Neuronal stem cell (in vitro differentiated cells): ENCODE results near the gene ATP2C2.

ENCODE experiments used
- DNase-seq: peaks from one replicate; pipeline ENCODE4 v3.0.0-alpha.2; 2013; ENCODE audit warnings: low spot score
- H2AFZ ChIP-seq: one replicate; pipeline ENCODE4 v1.6.1; 2013; ENCODE audit warnings: mild to moderate bottlenecking, low read length, inconsistent platforms
- H2AK5ac ChIP-seq: 2 replicates; pipeline ENCODE4 v1.6.1; 2013; ENCODE audit warnings: low read depth, mild to moderate bottlenecking, inconsistent platforms, low read length, moderate library complexity, mixed read lengths
- H2BK120ac ChIP-seq: 2 replicates; pipeline ENCODE4 v1.6.1; 2013; ENCODE audit warnings: low read depth, mild to moderate bottlenecking, inconsistent platforms, low read length, moderate library complexity, mixed read lengths
- H2BK12ac ChIP-seq: one replicate; pipeline ENCODE4 v1.6.1; 2013; ENCODE audit warnings: low read length, inconsistent platforms
- H2BK15ac ChIP-seq: 2 replicates; pipeline ENCODE4 v1.6.1; 2013; ENCODE audit warnings: mild to moderate bottlenecking, low read length, inconsistent platforms, mixed read lengths
- H2BK5ac ChIP-seq: one replicate; pipeline ENCODE4 v1.6.1; 2013; ENCODE audit warnings: inconsistent platforms, mild to moderate bottlenecking, low read length, moderate library complexity
- H3K14ac ChIP-seq: one replicate; pipeline ENCODE4 v1.6.1; 2013; ENCODE audit warnings: low read length, inconsistent platforms
- H3K18ac ChIP-seq: 2 replicates; pipeline ENCODE4 v1.6.1; 2013; ENCODE audit warnings: low read length, inconsistent platforms
- H3K23ac ChIP-seq: 2 replicates; pipeline ENCODE4 v1.6.1; 2013; ENCODE audit warnings: low read depth, mild to moderate bottlenecking, mixed read lengths, low read length, inconsistent platforms; ENCODE audit not compliant: poor library complexity
- H3K27ac ChIP-seq: replicated peaks from 3 replicates; pipeline ENCODE4 v1.5.1; 2013; ENCODE audit warnings: low read length, inconsistent platforms
- H3K27me3 ChIP-seq, 3 experiments: 2 replicates each; pipeline ENCODE4 v1.6.1; 2013; ENCODE audit warnings: low read length in 3 of 3, mild to moderate bottlenecking in 2 of 3, inconsistent platforms in 1 of 3, low read depth in 1 of 3, mixed read lengths in 1 of 3, moderate library complexity in 1 of 3; ENCODE audit not compliant: control insufficient read depth in 3 of 3, insufficient read depth in 3 of 3
- H3K36me3 ChIP-seq, 2 donors: replicated peaks in 1 of 2; 2 replicates each; pipeline ENCODE4 v1.6.1; 2013; ENCODE audit warnings: low read length in 2 of 2; ENCODE audit not compliant: control insufficient read depth in 2 of 2, insufficient read depth in 2 of 2
- H3K4ac ChIP-seq: 2 replicates; pipeline ENCODE4 v1.6.1; 2013; ENCODE audit warnings: inconsistent platforms, mild to moderate bottlenecking, low read length, moderate library complexity
- H3K4me1 ChIP-seq, 2 donors: 1 replicate in 1 of 2; 2 replicates in 1 of 2; pipeline ENCODE4 v1.6.1; 2013; ENCODE audit warnings: low read length in 2 of 2, low read depth in 1 of 2; ENCODE audit not compliant: control insufficient read depth in 2 of 2, insufficient read depth in 1 of 2
- H3K4me2 ChIP-seq: one replicate; pipeline ENCODE4 v1.6.1; 2013; ENCODE audit warnings: mild to moderate bottlenecking, low read length, inconsistent platforms; ENCODE audit not compliant: insufficient read depth, poor library complexity, severe bottlenecking
- H3K4me3 ChIP-seq, 2 donors: 2 replicates each; pipeline ENCODE4 v1.5.1; 2013; ENCODE audit warnings: low read length in 2 of 2, mild to moderate bottlenecking in 2 of 2, inconsistent platforms in 1 of 2, moderate library complexity in 1 of 2
- H3K79me1 ChIP-seq: one replicate; pipeline ENCODE4 v1.6.1; 2013; ENCODE audit warnings: low read depth, mild to moderate bottlenecking, inconsistent platforms, low read length, moderate library complexity
- H3K9ac ChIP-seq: one replicate; pipeline ENCODE4 v1.6.1; 2013; ENCODE audit warnings: mild to moderate bottlenecking, low read depth, low read length, inconsistent platforms; ENCODE audit not compliant: poor library complexity
- H3K9me3 ChIP-seq, 2 donors: replicated peaks in 1 of 2; 2 replicates each; pipeline versions ENCODE3 to v1.6.1; 2013; ENCODE audit warnings: low read length in 2 of 2, mild to moderate bottlenecking in 2 of 2, inconsistent platforms in 1 of 2, low read depth in 1 of 2, mixed read lengths in 1 of 2, moderate library complexity in 1 of 2; ENCODE audit not compliant: control insufficient read depth in 2 of 2, insufficient read depth in 1 of 2
- H4K8ac ChIP-seq: one replicate; pipeline ENCODE4 v1.6.1; 2013; ENCODE audit warnings: low read depth, mild to moderate bottlenecking, inconsistent platforms, low read length, moderate library complexity
- H4K91ac ChIP-seq: one replicate; pipeline ENCODE4 v1.6.1; 2013; ENCODE audit warnings: low read length, low read depth, mild to moderate bottlenecking, inconsistent platforms; ENCODE audit not compliant: poor library complexity
- WGBS, 2 donors: extraction: QIAGEN DNeasy Blood & Tissue Kit; methylation state at CpG; one replicate each; pipeline ENCODE4 v1.1.7; 2013; ENCODE audit warnings: missing lambda C conversion rate in 2 of 2, mixed read lengths in 1 of 2; ENCODE audit not compliant: insufficient read length in 2 of 2, insufficient replicate concordance in 1 of 2; ENCODE audit errors: extremely low coverage in 2 of 2; 5-methylcytosine and 5-hydroxymethylcytosine counted together

ATP2C2 gene

GRCh38 chr16:84496991-84497390 lies 128.7 kb downstream of the ATP2C2 start:
- Histone ChIP-seq H3K36me3 (peaks cover 25 to 81% of the 10 kb centered on the region in 2 donors), H3K18ac (no peak overlapping the region), H3K4me2 (no peak overlapping the region), H4K8ac (no peak overlapping the region), H3K4ac (no peak overlapping the region), H3K23ac (no peak overlapping the region), H3K79me1 (peaks cover 1% of the 10 kb centered on the region), H3K14ac (no peak overlapping the region), H3K9me3 (peaks cover 2 to 26% of the 10 kb centered on the region in 2 donors), H2BK15ac (no peak overlapping the region), H3K4me1 (no peaks in the 10 kb centered on the region), H2BK5ac (no peak overlapping the region), H2BK120ac (no peak overlapping the region), H3K9ac (no peak overlapping the region), H3K27ac (no peak overlapping the region), H3K27me3 (no peaks in the 10 kb centered on the region), H2BK12ac (no peak overlapping the region), H3K4me3 (no peak overlapping the region), H2AFZ (no peak overlapping the region), H2AK5ac (no peak overlapping the region), H4K91ac (no peak overlapping the region)
- no peak for DNase-seq
- no CpG with 5 or more reads among the region's 3 CpGs for WGBS, 2 donors

GRCh38 chr16:84497418-84498222 lies 129.3 kb downstream of the ATP2C2 start:
- Histone ChIP-seq H2AFZ (no peak overlapping the region), H3K36me3 (peaks cover 30 to 80% of the 10 kb centered on the region in 2 donors), H3K79me1 (peaks cover 4% of the 10 kb centered on the region), H3K4me3 (no peak overlapping the region), H2BK12ac (no peak overlapping the region), H4K91ac (no peak overlapping the region), H4K8ac (no peak overlapping the region), H3K9me3 (peaks cover 2 to 22% of the 10 kb centered on the region in 2 donors), H2BK5ac (no peak overlapping the region), H3K23ac (no peak overlapping the region), H3K4ac (no peak overlapping the region), H3K4me2 (no peak overlapping the region), H2BK120ac (no peak overlapping the region), H3K4me1 (no peaks in the 10 kb centered on the region), H3K18ac (no peak overlapping the region), H3K27ac (no peak overlapping the region), H3K14ac (no peak overlapping the region), H2AK5ac (no peak overlapping the region), H3K27me3 (no peaks in the 10 kb centered on the region), H2BK15ac (no peak overlapping the region), H3K9ac (no peak overlapping the region)
- no CpG with 5 or more reads among the region's 18 CpGs for WGBS, 2 donors
- no peak for DNase-seq

GRCh38 chr16:84498223-84498610 lies 129.9 kb downstream of the ATP2C2 start:
- peaks cover 29 to 74% of the 10 kb centered on the region in 2 donors for H3K36me3 ChIP-seq
- no peak overlapping the region for H3K4ac ChIP-seq
- H2BK5ac ChIP-seq, result no peak overlapping the region
- H3K4me2 ChIP-seq, result no peak overlapping the region
- H2AFZ ChIP-seq, result no peak overlapping the region
- DNase-seq, result no peak
- H3K4me1 ChIP-seq, result no peaks in the 10 kb centered on the region
- no peak overlapping the region for H2BK12ac ChIP-seq
- H4K8ac ChIP-seq, result no peak overlapping the region
- no peak overlapping the region for H3K9ac ChIP-seq
- WGBS, 2 donors, result no CpG with 5 or more reads among the region's 2 CpGs
- no peak overlapping the region for H3K18ac ChIP-seq
- no peak overlapping the region for H2BK15ac ChIP-seq
- H2AK5ac ChIP-seq, result no peak overlapping the region
- H2BK120ac ChIP-seq, result no peak overlapping the region
- H3K14ac ChIP-seq, result no peak overlapping the region
- peaks cover 4% of the 10 kb centered on the region for H3K79me1 ChIP-seq
- no peaks in the 10 kb centered on the region for H3K27me3 ChIP-seq
- peaks cover 2 to 16% of the 10 kb centered on the region in 2 donors for H3K9me3 ChIP-seq
- H3K27ac ChIP-seq, result no peak overlapping the region
- H3K4me3 ChIP-seq, result no peak overlapping the region
- no peak overlapping the region for H3K23ac ChIP-seq
- H4K91ac ChIP-seq, result no peak overlapping the region

GRCh38 chr16:84498859-84499620 lies 130.7 kb downstream of the ATP2C2 start:
- Histone ChIP-seq H2BK120ac (no peak overlapping the region), H3K4me1 (peaks cover 5 to 6% of the 10 kb centered on the region in 2 donors), H3K79me1 (peaks cover 4% of the 10 kb centered on the region), H3K14ac (no peak overlapping the region), H3K36me3 (peaks cover 26 to 65% of the 10 kb centered on the region in 2 donors), H3K4me3 (no peak overlapping the region), H3K4ac (no peak overlapping the region), H2BK5ac (no peak overlapping the region), H3K27ac (no peak overlapping the region), H3K23ac (no peak overlapping the region), H4K91ac (no peak overlapping the region), H2BK12ac (no peak overlapping the region), H3K9me3 (peaks cover 0 to 8% of the 10 kb centered on the region in 2 donors), H2BK15ac (no peak overlapping the region), H4K8ac (no peak overlapping the region), H3K4me2 (no peak overlapping the region), H3K18ac (no peak overlapping the region), H2AFZ (no peak overlapping the region), H2AK5ac (no peak overlapping the region), H3K27me3 (no peaks in the 10 kb centered on the region), H3K9ac (no peak overlapping the region)
- no CpG with 5 or more reads among the region's 13 CpGs for WGBS, 2 donors
- no peak for DNase-seq
